ENCODE results near the gene COL5A1. TPM values are rescaled to one million over a fixed set of nuclear protein-coding genes. Genes with fewer than 3 reads are reported as not detected.

The COL5A1 gene
- total and polyA plus RNA-seq, 2 donors (not counting 1 experiment from before 2014, with no cell fraction given): 72.8 to 109 TPM

DNA sequence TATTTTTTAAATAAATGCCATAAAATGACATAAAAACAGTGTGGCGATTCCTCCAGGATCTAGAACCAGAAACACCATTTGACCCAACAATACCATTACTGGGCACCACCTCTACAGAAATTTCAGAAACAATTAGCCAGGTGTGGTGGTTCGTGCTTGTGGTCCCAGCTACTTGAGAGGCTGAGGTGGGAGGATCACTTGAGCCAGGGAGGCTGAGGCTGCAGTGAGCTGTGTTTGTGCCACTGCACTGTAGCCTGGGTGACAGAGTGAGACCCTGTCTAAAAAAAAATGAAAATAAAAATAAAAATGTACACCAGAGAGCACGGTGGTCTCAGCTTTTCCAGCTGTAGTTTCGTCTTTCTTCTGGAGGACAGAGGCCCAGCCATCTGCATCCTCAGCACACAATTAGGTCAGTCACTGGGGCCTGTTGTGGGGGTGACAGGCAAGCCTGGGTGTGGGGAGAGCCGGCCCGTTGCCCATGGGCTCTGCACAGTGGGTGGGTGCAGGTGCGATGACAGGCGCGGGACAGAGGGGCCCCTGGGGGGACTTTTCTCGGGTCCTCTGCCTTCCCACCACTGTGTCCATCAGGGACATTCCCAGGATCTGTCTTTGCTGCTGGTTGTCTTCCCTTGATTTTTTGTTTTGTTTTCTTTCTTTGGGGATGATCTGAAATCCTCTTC lies 9.8 kb downstream of the COL5A1 start:
- no peak for DNase-seq (ENCODE audit: low read depth in 2 of 2)
- TF ChIP-seq, protein P1, sequence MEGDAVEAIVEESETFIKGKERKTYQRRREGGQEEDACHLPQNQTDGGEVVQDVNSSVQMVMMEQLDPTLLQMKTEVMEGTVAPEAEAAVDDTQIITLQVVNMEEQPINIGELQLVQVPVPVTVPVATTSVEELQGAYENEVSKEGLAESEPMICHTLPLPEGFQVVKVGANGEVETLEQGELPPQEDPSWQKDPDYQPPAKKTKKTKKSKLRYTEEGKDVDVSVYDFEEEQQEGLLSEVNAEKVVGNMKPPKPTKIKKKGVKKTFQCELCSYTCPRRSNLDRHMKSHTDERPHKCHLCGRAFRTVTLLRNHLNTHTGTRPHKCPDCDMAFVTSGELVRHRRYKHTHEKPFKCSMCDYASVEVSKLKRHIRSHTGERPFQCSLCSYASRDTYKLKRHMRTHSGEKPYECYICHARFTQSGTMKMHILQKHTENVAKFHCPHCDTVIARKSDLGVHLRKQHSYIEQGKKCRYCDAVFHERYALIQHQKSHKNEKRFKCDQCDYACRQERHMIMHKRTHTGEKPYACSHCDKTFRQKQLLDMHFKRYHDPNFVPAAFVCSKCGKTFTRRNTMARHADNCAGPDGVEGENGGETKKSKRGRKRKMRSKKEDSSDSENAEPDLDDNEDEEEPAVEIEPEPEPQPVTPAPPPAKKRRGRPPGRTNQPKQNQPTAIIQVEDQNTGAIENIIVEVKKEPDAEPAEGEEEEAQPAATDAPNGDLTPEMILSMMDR (conservative IDR thresholded peaks at IDR 0.05 in 1 of 2, IDR thresholded peaks at IDR 0.05 in 1 of 2; ENCODE audit: low read depth in 1 of 2, low read length in 2 of 2): no peak
- TF ChIP-seq EZH2 (IDR thresholded peaks at IDR 0.05; ENCODE audit: low read length, missing control alignments): no peak
- H3K9me3 ChIP-seq (ENCODE audit: control insufficient read depth, insufficient read depth, low read depth, low read length): no peaks in the 10 kb centered on the region
- H2AFZ ChIP-seq (ENCODE audit: low read length): no peak overlapping the region
- no peak overlapping the region for H3K9ac ChIP-seq (ENCODE audit: insufficient read depth, low read length)
- no peaks in the 10 kb centered on the region for H3K27me3 ChIP-seq (ENCODE audit: control insufficient read depth, insufficient read depth, low read length)
- peaks cover 16% of the 10 kb centered on the region for H3K4me1 ChIP-seq (ENCODE audit: control insufficient read depth, extremely low read depth, insufficient read depth, low read length)
- peaks cover 80% of the 10 kb centered on the region for H3K79me2 ChIP-seq (ENCODE audit: control insufficient read depth, insufficient read depth, low read length)
- peaks cover 19% of the 10 kb centered on the region for H3K36me3 ChIP-seq (ENCODE audit: control insufficient read depth, insufficient read depth, low read length)
- H3K4me2 ChIP-seq (ENCODE audit: extremely low read depth, insufficient read depth, low read length): no peak overlapping the region
- peaks cover 8% of the 10 kb centered on the region for H4K20me1 ChIP-seq (ENCODE audit: control insufficient read depth, extremely low read depth, insufficient read depth, low read length)
- H3K4me3 ChIP-seq (replicated peaks in 1 of 4; ENCODE audit: control extremely low read depth in 1 of 4, insufficient read depth in 1 of 4, low read depth in 3 of 4, low read length in 4 of 4): no peak overlapping the region
- H3K27ac ChIP-seq (ENCODE audit: insufficient read depth, low read length): no peak overlapping the region

DNA sequence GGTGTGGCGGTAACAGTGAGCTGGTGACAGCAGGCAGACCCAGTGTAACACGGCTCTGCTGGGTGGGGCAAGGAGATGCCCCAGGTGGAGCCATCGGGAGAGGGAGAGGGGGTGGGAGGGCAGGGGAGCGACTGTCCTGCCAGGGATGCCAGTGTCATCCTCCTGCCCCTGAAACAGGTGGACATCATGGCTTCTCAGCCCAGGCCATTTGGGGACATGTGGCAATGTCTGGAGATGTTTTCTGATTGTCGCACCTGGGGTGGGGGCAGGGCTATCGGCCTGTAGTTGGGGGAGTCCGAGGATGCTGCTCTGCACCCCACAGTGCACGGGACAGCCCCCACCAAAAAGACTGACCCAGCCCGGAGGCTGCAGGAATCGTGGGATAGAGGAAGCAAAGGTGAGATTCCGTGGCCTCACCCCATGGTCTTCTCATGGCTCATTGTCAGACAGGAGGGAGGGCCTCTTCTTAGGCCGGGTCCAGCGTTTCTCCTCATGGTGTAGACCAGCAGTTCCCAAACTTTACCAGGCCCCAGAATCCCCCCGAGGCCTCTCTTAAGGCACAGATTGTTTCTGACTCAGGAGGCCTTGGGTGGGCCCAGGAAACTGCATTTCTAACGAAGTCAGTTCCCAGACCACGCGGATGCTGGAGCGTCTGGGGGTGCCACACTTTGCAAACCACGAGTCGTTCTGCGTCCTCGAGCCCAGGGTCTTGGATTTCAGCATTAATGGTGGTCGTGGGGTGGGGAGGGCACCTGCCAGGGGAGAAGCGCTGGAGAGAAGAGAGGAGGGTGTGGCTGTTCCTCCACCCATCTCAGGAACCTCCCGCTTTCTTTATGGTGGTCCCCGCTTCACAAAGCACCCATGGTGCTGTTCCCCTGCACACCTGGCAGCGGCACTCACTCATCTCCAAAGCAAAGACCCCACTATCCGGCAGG lies 11.0 kb downstream of the COL5A1 start:
- peaks cover 8% of the 10 kb centered on the region for H3K4me1 ChIP-seq (ENCODE audit: control insufficient read depth, extremely low read depth, insufficient read depth, low read length)
- H3K27ac ChIP-seq (ENCODE audit: insufficient read depth, low read length): no peak overlapping the region
- peaks cover 6% of the 10 kb centered on the region for H4K20me1 ChIP-seq (ENCODE audit: control insufficient read depth, extremely low read depth, insufficient read depth, low read length)
- H3K9ac ChIP-seq (ENCODE audit: insufficient read depth, low read length): no peak overlapping the region
- H3K27me3 ChIP-seq (ENCODE audit: control insufficient read depth, insufficient read depth, low read length): no peaks in the 10 kb centered on the region
- no peak overlapping the region for H2AFZ ChIP-seq (ENCODE audit: low read length)
- TF ChIP-seq, protein P1 (conservative IDR thresholded peaks at IDR 0.05 in 1 of 2, IDR thresholded peaks at IDR 0.05 in 1 of 2; ENCODE audit: low read depth in 1 of 2, low read length in 2 of 2): no peak
- TF ChIP-seq EZH2 (IDR thresholded peaks at IDR 0.05; ENCODE audit: low read length, missing control alignments): no peak
- H3K4me3 ChIP-seq (replicated peaks in 1 of 4; ENCODE audit: control extremely low read depth in 1 of 4, insufficient read depth in 1 of 4, low read depth in 3 of 4, low read length in 4 of 4): no peak overlapping the region
- H3K4me2 ChIP-seq (ENCODE audit: extremely low read depth, insufficient read depth, low read length): no peak overlapping the region
- H3K79me2 ChIP-seq (ENCODE audit: control insufficient read depth, insufficient read depth, low read length): peaks cover 70% of the 10 kb centered on the region
- H3K9me3 ChIP-seq (ENCODE audit: control insufficient read depth, insufficient read depth, low read depth, low read length): no peaks in the 10 kb centered on the region
- peaks cover 11% of the 10 kb centered on the region for H3K36me3 ChIP-seq (ENCODE audit: control insufficient read depth, insufficient read depth, low read length)
- DNase-seq (ENCODE audit: low read depth in 2 of 2): no peak

DNA sequence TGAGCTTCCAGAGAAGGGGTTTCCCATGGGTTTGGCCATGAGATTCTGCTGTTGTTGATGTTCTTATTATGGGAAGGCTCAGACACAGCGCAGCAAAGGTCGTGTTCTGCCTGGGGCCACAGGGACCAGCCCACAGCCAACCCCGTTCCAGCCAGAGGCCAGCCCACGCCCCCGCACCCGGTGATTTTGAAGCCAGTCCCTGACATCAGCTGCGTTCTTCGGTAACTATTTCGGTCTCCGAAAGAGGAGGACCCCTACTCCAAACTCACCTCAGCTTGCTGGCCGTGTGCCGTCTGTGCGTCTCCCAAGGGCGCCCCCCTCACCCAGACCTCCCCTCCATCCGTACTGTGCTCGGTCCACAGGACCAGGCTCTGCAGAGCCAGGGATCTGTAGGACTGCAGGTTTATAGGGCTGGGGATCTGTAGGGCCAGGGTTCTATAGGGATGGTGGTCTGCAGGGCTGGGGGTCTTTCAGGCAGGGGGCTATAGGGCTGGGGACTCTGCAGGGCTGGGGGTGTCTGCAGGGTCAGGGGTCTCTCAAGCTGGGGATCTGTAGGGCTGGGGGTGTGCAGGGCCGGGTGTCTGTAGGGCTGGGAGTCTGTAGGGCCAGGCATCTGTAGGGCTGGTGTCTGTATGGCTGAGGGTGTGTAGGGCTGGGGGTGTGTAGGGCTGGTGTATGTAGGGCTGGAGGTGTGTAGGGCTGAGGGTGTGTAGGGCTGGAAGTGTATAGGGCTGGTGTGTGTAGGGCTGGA lies 11.8 kb downstream of the COL5A1 start:
- peaks cover 6% of the 10 kb centered on the region for H4K20me1 ChIP-seq (ENCODE audit: control insufficient read depth, extremely low read depth, insufficient read depth, low read length)
- H3K4me1 ChIP-seq (ENCODE audit: control insufficient read depth, extremely low read depth, insufficient read depth, low read length): peaks cover 6% of the 10 kb centered on the region
- H3K27me3 ChIP-seq (ENCODE audit: control insufficient read depth, insufficient read depth, low read length): no peaks in the 10 kb centered on the region
- no peak for DNase-seq (ENCODE audit: low read depth in 2 of 2)
- no peak overlapping the region for H3K4me3 ChIP-seq (replicated peaks in 1 of 4; ENCODE audit: control extremely low read depth in 1 of 4, insufficient read depth in 1 of 4, low read depth in 3 of 4, low read length in 4 of 4)
- H2AFZ ChIP-seq (ENCODE audit: low read length): no peak overlapping the region
- TF ChIP-seq, protein P1 (conservative IDR thresholded peaks at IDR 0.05 in 1 of 2, IDR thresholded peaks at IDR 0.05 in 1 of 2; ENCODE audit: low read depth in 1 of 2, low read length in 2 of 2): no peak
- no peak for TF ChIP-seq EZH2 (IDR thresholded peaks at IDR 0.05; ENCODE audit: low read length, missing control alignments)
- H3K4me2 ChIP-seq (ENCODE audit: extremely low read depth, insufficient read depth, low read length): no peak overlapping the region
- peaks cover 69% of the 10 kb centered on the region for H3K79me2 ChIP-seq (ENCODE audit: control insufficient read depth, insufficient read depth, low read length)
- no peak overlapping the region for H3K27ac ChIP-seq (ENCODE audit: insufficient read depth, low read length)
- no peaks in the 10 kb centered on the region for H3K9me3 ChIP-seq (ENCODE audit: control insufficient read depth, insufficient read depth, low read depth, low read length)
- H3K36me3 ChIP-seq (ENCODE audit: control insufficient read depth, insufficient read depth, low read length): peaks cover 9% of the 10 kb centered on the region
- no peak overlapping the region for H3K9ac ChIP-seq (ENCODE audit: insufficient read depth, low read length)

Measured in fibroblast of lung (primary cell).